Activated T-cell treated with anti-CD3 and anti-CD28 coated beads, Interleukin-2, amount 50 U/mL, for 4 hours (primary cell): ENCODE measurements around the gene BEAN1. TPM values are rescaled to one million over a fixed set of nuclear protein-coding genes. Genes with fewer than 3 reads are reported as not detected.

Experiments used
- ATAC-seq, 2 donors: fragments of 200-7000 bp; cut with Tn5 transposase; one replicate each; pipeline ENCODE4 v1.10.0; 2021
- DNase-seq: peaks from one replicate; pipeline ENCODE4 v3.0.0-alpha.2; 2020
- H3K27me3 Mint-ChIP-seq: one replicate; pipeline ENCODE4 v1.8.0; 2021; ENCODE audit warnings: low read depth, mixed read lengths
- H3K36me3 Mint-ChIP-seq: one replicate; pipeline ENCODE4 v1.8.0; 2022; ENCODE audit warnings: mixed read lengths; ENCODE audit not compliant: insufficient read depth
- H3K4me1 Mint-ChIP-seq: one replicate; pipeline ENCODE4 v1.8.0; 2021; ENCODE audit warnings: low read depth, mixed read lengths
- H3K4me3 Mint-ChIP-seq: one replicate; pipeline ENCODE4 v1.8.0; 2021; ENCODE audit warnings: mild to moderate bottlenecking, moderate library complexity, mixed read lengths
- H3K9me3 Mint-ChIP-seq: one replicate; pipeline ENCODE4 v1.8.0; 2021; ENCODE audit warnings: mixed read lengths
- total RNA-seq, 3 donors: library from RNA; stranded (reverse); gene quantifications; one replicate each; pipeline ENCODE4 v1.2.1, GENCODE V29; 2021

The BEAN1 gene
- total RNA-seq, 3 donors from 2014 or later, result not detected

DNA sequence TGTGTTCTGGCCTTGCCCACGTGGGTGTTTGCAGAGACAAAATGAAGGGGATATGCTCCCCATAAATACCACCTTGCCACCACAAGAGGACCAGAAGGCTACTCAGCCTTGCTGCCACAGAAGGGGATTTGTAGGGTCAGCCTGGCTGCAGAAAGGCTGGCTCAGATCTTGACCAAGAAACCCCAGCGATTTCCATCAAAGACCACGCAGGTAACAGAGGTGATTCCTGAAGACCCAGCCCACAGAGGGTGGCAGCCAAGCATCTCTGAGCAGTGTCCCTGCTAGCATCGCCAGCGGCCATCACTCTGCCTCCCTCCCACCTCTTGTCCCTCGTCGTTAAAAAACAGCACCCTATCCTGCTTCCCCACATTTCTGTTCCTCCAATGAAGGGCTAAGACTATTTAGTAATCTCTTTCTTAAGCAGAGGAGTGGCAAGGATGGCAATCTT, 54.9 kb downstream of the BEAN1 start:
- no peaks in the 10 kb centered on the region for H3K36me3 Mint-ChIP-seq
- ATAC-seq (no peak), DNase-seq (no peak)
- H3K4me3 Mint-ChIP-seq, result no peak overlapping the region
- H3K9me3 Mint-ChIP-seq, result no peaks in the 10 kb centered on the region
- H3K27me3 Mint-ChIP-seq, result no peaks in the 10 kb centered on the region
- peaks cover 25% of the 10 kb centered on the region for H3K4me1 Mint-ChIP-seq

DNA sequence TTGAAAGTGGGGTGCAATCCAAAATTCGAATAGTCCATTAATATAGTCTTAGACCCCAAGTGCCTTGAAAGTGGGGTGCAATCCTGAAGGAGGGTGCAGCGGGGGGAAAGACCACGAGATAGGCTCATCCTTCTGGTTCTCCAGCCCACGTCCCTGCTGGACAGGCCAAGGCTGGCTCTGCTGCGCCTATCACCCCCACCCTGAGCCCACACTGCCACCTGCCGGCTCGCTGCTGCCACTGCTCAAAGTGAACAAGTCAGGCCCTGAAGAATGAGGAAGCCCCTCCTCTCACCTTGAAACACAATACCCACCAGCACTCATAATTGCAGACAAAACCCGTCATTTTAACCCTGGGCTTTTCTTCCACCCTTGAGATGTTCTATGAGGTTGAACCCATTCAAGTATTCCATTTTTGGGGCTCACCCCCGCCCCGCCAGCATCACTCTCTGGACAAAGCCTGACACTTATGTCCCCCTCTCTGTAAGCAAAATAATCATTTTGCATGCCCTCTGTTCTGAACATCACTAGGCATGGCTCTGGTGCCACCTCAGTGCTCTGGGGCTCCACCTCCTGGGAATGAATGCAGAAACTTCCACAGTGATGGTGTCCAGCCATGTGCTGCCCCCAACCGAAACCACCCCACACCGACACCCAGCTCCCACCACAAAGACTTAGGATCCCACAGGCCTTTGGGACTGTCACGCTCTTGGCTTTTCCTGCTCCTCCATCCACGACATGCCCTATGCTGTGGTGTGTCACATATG, 56.8 kb downstream of the BEAN1 start:
- Mint-ChIP-seq H3K36me3 (no peaks in the 10 kb centered on the region), H3K27me3 (no peaks in the 10 kb centered on the region), H3K9me3 (no peaks in the 10 kb centered on the region), H3K4me3 (no peak overlapping the region), H3K4me1 (peaks cover 19% of the 10 kb centered on the region)
- peak; percentile 69 for DNase-seq
- ATAC-seq, result peak; percentile 74 to 78

- Mint-ChIP-seq H3K27me3 (no peaks in the 10 kb centered on the region), H3K9me3 (no peaks in the 10 kb centered on the region), H3K4me3 (no peak overlapping the region), H3K4me1 (peaks cover 15% of the 10 kb centered on the region), H3K36me3 (no peaks in the 10 kb centered on the region)
- no peak for DNase-seq
- no peak for ATAC-seq
Observed at GRCh38 chr16:66484453-66485213, 57.5 kb downstream of the BEAN1 start.

- H3K4me3 Mint-ChIP-seq, result no peak overlapping the region
- ATAC-seq (no peak), DNase-seq (no peak)
- no peaks in the 10 kb centered on the region for H3K9me3 Mint-ChIP-seq
- peaks cover 15% of the 10 kb centered on the region for H3K4me1 Mint-ChIP-seq
- H3K36me3 Mint-ChIP-seq, result no peaks in the 10 kb centered on the region
- H3K27me3 Mint-ChIP-seq, result no peaks in the 10 kb centered on the region
Observed at GRCh38 chr16:66485376-66485775, 58.3 kb downstream of the BEAN1 start.

GRCh38 chr16:66486199-66486772, 59.2 kb downstream of the BEAN1 start:
- H3K9me3 Mint-ChIP-seq, result no peaks in the 10 kb centered on the region
- no peaks in the 10 kb centered on the region for H3K36me3 Mint-ChIP-seq
- no peak overlapping the region for H3K4me3 Mint-ChIP-seq
- H3K27me3 Mint-ChIP-seq, result no peaks in the 10 kb centered on the region
- ATAC-seq, result no peak
- H3K4me1 Mint-ChIP-seq, result peaks cover 15% of the 10 kb centered on the region
- DNase-seq, result no peak

DNA sequence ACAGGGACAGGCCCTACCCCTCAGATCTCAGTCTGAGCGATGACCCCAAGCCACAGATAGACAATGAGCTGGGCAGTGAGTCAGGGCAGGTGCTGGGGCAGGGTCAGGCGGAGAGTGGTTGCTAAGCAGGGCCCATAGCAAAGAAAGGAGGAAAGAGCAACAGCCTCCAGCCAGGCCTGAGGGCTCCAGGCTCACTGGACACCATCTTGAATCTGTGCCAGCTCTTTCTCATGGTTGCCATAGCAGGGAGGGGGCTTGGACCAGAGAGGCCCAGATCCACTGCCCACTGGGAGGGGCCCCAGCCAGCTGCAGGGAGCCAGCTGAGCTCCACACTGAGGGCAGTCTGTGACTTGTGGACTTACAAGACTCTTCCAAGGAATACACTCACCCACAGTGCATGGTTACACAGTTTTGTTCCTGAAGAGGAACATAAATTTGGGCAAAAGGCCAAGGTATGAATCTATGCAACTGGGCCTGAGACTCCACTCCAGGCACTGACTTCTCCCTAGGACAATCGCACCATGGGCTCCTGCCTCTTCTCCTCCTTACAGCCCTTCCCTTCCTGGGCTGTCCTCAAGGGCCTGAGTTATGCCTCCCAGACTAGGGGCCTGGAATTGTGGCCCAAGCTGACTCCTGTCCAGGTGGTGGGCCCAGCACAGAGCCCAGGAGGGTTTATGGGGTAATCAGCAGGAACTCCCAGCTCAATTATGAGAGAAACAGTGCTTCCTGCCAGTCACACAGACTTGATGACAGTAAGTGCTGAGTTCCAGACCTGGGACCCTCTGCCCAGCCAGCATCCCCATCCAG, 59.9 kb downstream of the BEAN1 start:
- Mint-ChIP-seq H3K9me3 (no peaks in the 10 kb centered on the region), H3K4me1 (peaks cover 15% of the 10 kb centered on the region), H3K36me3 (no peaks in the 10 kb centered on the region), H3K4me3 (no peak overlapping the region), H3K27me3 (no peaks in the 10 kb centered on the region)
- no peak for ATAC-seq
- no peak for DNase-seq

- no peak for ATAC-seq
- no peaks in the 10 kb centered on the region for H3K9me3 Mint-ChIP-seq
- H3K27me3 Mint-ChIP-seq, result no peaks in the 10 kb centered on the region
- no peak for DNase-seq
- peaks cover 15% of the 10 kb centered on the region for H3K4me1 Mint-ChIP-seq
- no peaks in the 10 kb centered on the region for H3K36me3 Mint-ChIP-seq
- no peak overlapping the region for H3K4me3 Mint-ChIP-seq
Observed at GRCh38 chr16:66487580-66488275, 60.6 kb downstream of the BEAN1 start.

GRCh38 chr16:66488505-66488904, 61.4 kb downstream of the BEAN1 start:
- Mint-ChIP-seq H3K27me3 (no peaks in the 10 kb centered on the region), H3K4me1 (peaks cover 8% of the 10 kb centered on the region), H3K9me3 (no peaks in the 10 kb centered on the region), H3K36me3 (no peaks in the 10 kb centered on the region), H3K4me3 (no peak overlapping the region)
- no peak for DNase-seq
- ATAC-seq, result no peak

- no peaks in the 10 kb centered on the region for H3K9me3 Mint-ChIP-seq
- H3K36me3 Mint-ChIP-seq, result no peaks in the 10 kb centered on the region
- H3K4me1 Mint-ChIP-seq, result no peaks in the 10 kb centered on the region
- no peak for ATAC-seq
- no peaks in the 10 kb centered on the region for H3K27me3 Mint-ChIP-seq
- H3K4me3 Mint-ChIP-seq, result no peak overlapping the region
- DNase-seq, result no peak
Observed at GRCh38 chr16:66489385-66489784, 62.3 kb downstream of the BEAN1 start.

DNA sequence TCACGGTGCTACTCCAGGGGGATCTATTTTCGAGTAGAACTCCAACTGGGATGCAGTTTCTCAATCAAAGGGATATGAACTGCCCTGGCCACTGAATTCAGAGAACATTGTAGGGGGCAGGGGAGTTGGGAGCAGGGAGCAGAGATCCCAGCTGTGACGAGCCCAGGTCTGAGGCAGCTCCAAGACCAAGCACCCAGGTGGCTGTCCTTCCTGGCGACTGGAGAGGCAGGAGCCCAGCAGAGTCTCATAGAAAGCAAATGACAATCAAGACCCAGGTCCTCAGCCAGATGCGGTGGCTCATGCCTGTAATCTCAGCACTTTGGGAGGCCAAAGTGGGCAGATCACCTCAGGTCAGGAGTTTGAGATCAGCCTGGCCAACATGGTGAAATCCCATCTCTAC, 62.7 kb downstream of the BEAN1 start:
- H3K27me3 Mint-ChIP-seq, result peaks cover 2% of the 10 kb centered on the region
- no peak for ATAC-seq
- no peak for DNase-seq
- H3K36me3 Mint-ChIP-seq, result no peaks in the 10 kb centered on the region
- no peaks in the 10 kb centered on the region for H3K9me3 Mint-ChIP-seq
- no peaks in the 10 kb centered on the region for H3K4me1 Mint-ChIP-seq
- H3K4me3 Mint-ChIP-seq, result no peak overlapping the region

- H3K27me3 Mint-ChIP-seq, result peaks cover 2% of the 10 kb centered on the region
- H3K9me3 Mint-ChIP-seq, result no peaks in the 10 kb centered on the region
- H3K4me3 Mint-ChIP-seq, result no peak overlapping the region
- no peak for ATAC-seq
- no peaks in the 10 kb centered on the region for H3K4me1 Mint-ChIP-seq
- H3K36me3 Mint-ChIP-seq, result no peaks in the 10 kb centered on the region
- DNase-seq, result no peak
Observed at GRCh38 chr16:66490774-66491715, 64.0 kb downstream of the BEAN1 start.

- ATAC-seq (no peak), DNase-seq (no peak)
- no peaks in the 10 kb centered on the region for H3K9me3 Mint-ChIP-seq
- H3K36me3 Mint-ChIP-seq, result no peaks in the 10 kb centered on the region
- H3K4me1 Mint-ChIP-seq, result no peaks in the 10 kb centered on the region
- H3K27me3 Mint-ChIP-seq, result peaks cover 2% of the 10 kb centered on the region
- no peak overlapping the region for H3K4me3 Mint-ChIP-seq
Observed at GRCh38 chr16:66491716-66492064, 64.6 kb downstream of the BEAN1 start.
